B cell (primary cell): ENCODE data around the gene MYCBPAP. TPM values are rescaled to one million over a fixed set of nuclear protein-coding genes. Genes with fewer than 3 reads are reported as not detected.

Experiments
- ATAC-seq: fragments of 200-7000 bp; cut with Tn5 transposase; one replicate; pipeline ENCODE4 v1.10.0; 2021; ENCODE audit warnings: low read depth, mild to moderate bottlenecking, moderate number of reproducible peaks, moderate library complexity
- CTCF ChIA-PET: fragments of 350-600 bp; sonication (Branson Sonifier 250); formaldehyde crosslinking; loops from one replicate; lab custom pipeline; 2021; ENCODE audit warnings: antibody characterized with exemption, inconsistent platforms; lab: Charles Lee
- POLR2A ChIA-PET: fragments of 350-600 bp; sonication (Branson Sonifier 250); formaldehyde crosslinking; loops from one replicate; lab custom pipeline; 2021; ENCODE audit warnings: antibody characterized with exemption; lab: Charles Lee
- DNase-seq: peaks from one replicate; pipeline ENCODE4 v3.0.0; 2013
- H2AFZ ChIP-seq: 2 replicates; pipeline ENCODE4 v1.6.1; 2012; ENCODE audit warnings: mild to moderate bottlenecking, low read depth, low read length; ENCODE audit not compliant: insufficient read depth, poor library complexity, severe bottlenecking
- H3K27ac ChIP-seq, 2 donors: 1 replicate in 1 of 2; 2 replicates in 1 of 2; pipeline ENCODE4 v1.5.1; 2012 to 2013; ENCODE audit warnings: low read length in 2 of 2, mild to moderate bottlenecking in 2 of 2, moderate library complexity in 1 of 2
- H3K27me3 ChIP-seq, 4 experiments: fragments of 200-600 bp in 1 of 4; sonication (generic) in 1 of 4; replicated peaks in 1 of 4; 1 replicate in 2 of 4; 2 replicates in 2 of 4; pipeline versions ENCODE4 v1.6.1 to v1.7.0; 2013 to 2016; ENCODE audit warnings: low read length in 3 of 4, mild to moderate bottlenecking in 2 of 4, mixed read lengths in 1 of 4, moderate library complexity in 1 of 4; ENCODE audit not compliant: insufficient read depth in 4 of 4, control insufficient read depth in 3 of 4; ENCODE audit errors: control extremely low read depth in 1 of 4
- H3K36me3 ChIP-seq, 2 experiments: replicated peaks in 1 of 2; 1 replicate in 1 of 2; 2 replicates in 1 of 2; pipeline versions ENCODE4 v1.6.1 to v1.7.1; 2013; ENCODE audit warnings: low read length in 1 of 2; ENCODE audit not compliant: insufficient read depth in 2 of 2, control insufficient read depth in 1 of 2; ENCODE audit errors: control extremely low read depth in 1 of 2, extremely low read depth in 1 of 2
- H3K4me1 ChIP-seq, 2 donors: fragments of 200-600 bp in 1 of 2; sonication (generic) in 1 of 2; 1 replicate in 1 of 2; 2 replicates in 1 of 2; pipeline versions ENCODE4 v1.5.1 to v1.6.1; 2013 to 2017; ENCODE audit warnings: low read length in 2 of 2; ENCODE audit not compliant: control insufficient read depth in 2 of 2, insufficient read depth in 2 of 2
- H3K4me2 ChIP-seq: replicated peaks from 2 replicates; pipeline ENCODE3; 2012; ENCODE audit warnings: mild to moderate bottlenecking, low read depth, low read length; ENCODE audit not compliant: poor library complexity, severe bottlenecking
- H3K4me3 ChIP-seq, 5 experiments: fragments of 200-600 bp in 1 of 5; sonication (generic) in 1 of 5; 1 replicate in 3 of 5; 2 replicates in 2 of 5; pipeline versions ENCODE4 v1.5.1 to v1.7.0; 2011 to 2016; ENCODE audit warnings: low read length in 4 of 5, mild to moderate bottlenecking in 4 of 5, low read depth in 2 of 5, control low read depth in 1 of 5, moderate library complexity in 1 of 5; ENCODE audit not compliant: insufficient read depth in 1 of 5; ENCODE audit errors: control extremely low read depth in 1 of 5, extremely low read depth in 1 of 5
- H3K79me2 ChIP-seq: fragments of 200-600 bp; sonication (generic); one replicate; pipeline ENCODE4 v1.6.0; 2016; ENCODE audit warnings: low read length; ENCODE audit not compliant: control insufficient read depth, insufficient read depth
- H3K9ac ChIP-seq: fragments of 200-600 bp; sonication (generic); 2 replicates; pipeline ENCODE4 v1.6.1; 2017; ENCODE audit warnings: mild to moderate bottlenecking, low read length, moderate library complexity
- H3K9me3 ChIP-seq, 3 donors: one replicate each; pipeline versions ENCODE4 v1.6.1 to v1.7.1; 2013; ENCODE audit warnings: low read length in 2 of 3; ENCODE audit not compliant: control insufficient read depth in 2 of 3, insufficient read depth in 1 of 3; ENCODE audit errors: control extremely low read depth in 1 of 3
- H4K20me1 ChIP-seq: 2 replicates; pipeline ENCODE4 v1.6.0; 2012; ENCODE audit warnings: mild to moderate bottlenecking, low read length; ENCODE audit not compliant: insufficient read depth, control insufficient read depth, poor library complexity, severe bottlenecking
- H3K27ac Mint-ChIP-seq: one replicate; pipeline ENCODE4 v1.8.0; 2021; ENCODE audit warnings: mixed read lengths
- H3K27me3 Mint-ChIP-seq: one replicate; pipeline ENCODE4 v1.8.0; 2021; ENCODE audit warnings: mixed read lengths
- H3K4me1 Mint-ChIP-seq: one replicate; pipeline ENCODE4 v1.8.0; 2021; ENCODE audit warnings: mixed read lengths
- H3K4me3 Mint-ChIP-seq: one replicate; pipeline ENCODE4 v1.8.0; 2021; ENCODE audit warnings: mixed read lengths
- H3K9me3 Mint-ChIP-seq: one replicate; pipeline ENCODE4 v1.8.0; 2022; ENCODE audit warnings: mixed read lengths; ENCODE audit not compliant: insufficient read depth
- EZH2 ChIP-seq: IDR thresholded peaks from 2 replicates; pipeline ENCODE4 v1.6.1; 2012; ENCODE audit warnings: borderline replicate concordance, low read depth, mild to moderate bottlenecking, moderate library complexity, low read length; ENCODE audit not compliant: insufficient read depth, poor library complexity, severe bottlenecking
- WGBS: methylation state at CpG from one replicate; pipeline ENCODE4 v1.1.5; 2013; ENCODE audit warnings: missing lambda C conversion rate; ENCODE audit not compliant: insufficient coverage; 5-methylcytosine and 5-hydroxymethylcytosine counted together
- intact Hi-C: fragments of 100-400 bp; cut with micrococcal nuclease; formaldehyde crosslinking; loops from one replicate; pipeline ENCODE4 v1.10.0; 2022
- polyA plus RNA-seq: library from polyadenylated mRNA; depleted of rRNA; stranded (reverse); fragments of >200 nt; gene quantifications from 2 replicates; pipeline ENCODE4 v1.2.3, GENCODE V29; 2012
- total RNA-seq, 2 donors: library from RNA; stranded (reverse); fragments of 120-200 nt in 1 of 2; gene quantifications; 1 replicate in 1 of 2; 2 replicates in 1 of 2; pipeline versions ENCODE4 v1.2.3 to v1.2.4, GENCODE V29; 2013 to 2022
- TF ChIP-seq, protein P1 (sequence below): fragments of 200-600 bp; IDR thresholded peaks from one replicate; pipeline ENCODE4 v1.8.0; 2022; ENCODE audit warnings: antibody characterized with exemption, mild to moderate bottlenecking

The MYCBPAP gene
- total and polyA plus RNA-seq, 2 donors (not counting 1 experiment from before 2014, with no cell fraction given), result 1.9 to 5.1 TPM

DNA sequence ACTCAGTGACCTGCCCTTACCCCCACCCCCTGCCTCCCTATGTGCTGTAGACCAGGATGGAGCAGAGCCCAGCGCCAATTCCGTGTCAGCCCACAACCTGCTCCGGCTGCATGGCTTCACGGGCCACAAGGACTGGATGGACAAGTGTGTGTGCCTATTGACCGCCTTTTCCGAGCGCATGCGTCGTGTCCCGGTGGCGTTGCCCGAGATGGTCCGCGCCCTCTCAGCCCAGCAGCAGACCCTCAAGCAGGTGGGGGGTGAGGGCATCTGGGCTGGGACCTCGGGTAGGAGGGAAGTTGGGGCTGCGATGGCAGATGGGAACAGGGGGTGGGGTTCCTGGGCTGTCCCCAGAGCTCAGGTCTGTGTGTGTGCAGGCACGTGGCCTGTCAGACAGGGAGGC, 46.0 kb downstream of the MYCBPAP start:
- Histone ChIP-seq H3K27ac (no peak overlapping the region), H3K9ac (no peak overlapping the region), H2AFZ (no peak overlapping the region), H3K4me1 (peaks cover 9 to 10% of the 10 kb centered on the region in 2 donors), H3K9me3 (peaks cover 0 to 9% (median 0%) of the 10 kb centered on the region in 3 donors), H4K20me1 (no peaks in the 10 kb centered on the region), H3K36me3 (peaks cover 0 to 3% of the 10 kb centered on the region in 2 experiments), H3K79me2 (no peaks in the 10 kb centered on the region), H3K4me2 (no peak overlapping the region), H3K4me3 (no peak overlapping the region), H3K27me3 (peaks cover 0 to 34% (median 11%) of the 10 kb centered on the region in 4 experiments)
- no peak for DNase-seq
- WGBS, result 94% methylated on average over 13 of the region's 17 CpGs
- CTCF ChIA-PET, result no interaction called here
- Mint-ChIP-seq H3K9me3 (no peaks in the 10 kb centered on the region), H3K4me3 (no peak overlapping the region), H3K4me1 (peaks cover 10% of the 10 kb centered on the region), H3K27me3 (peaks cover 3% of the 10 kb centered on the region), H3K27ac (no peak overlapping the region)
- intact Hi-C loops, result no loop called here
- no peak for TF ChIP-seq EZH2
- TF ChIP-seq, protein P1, sequence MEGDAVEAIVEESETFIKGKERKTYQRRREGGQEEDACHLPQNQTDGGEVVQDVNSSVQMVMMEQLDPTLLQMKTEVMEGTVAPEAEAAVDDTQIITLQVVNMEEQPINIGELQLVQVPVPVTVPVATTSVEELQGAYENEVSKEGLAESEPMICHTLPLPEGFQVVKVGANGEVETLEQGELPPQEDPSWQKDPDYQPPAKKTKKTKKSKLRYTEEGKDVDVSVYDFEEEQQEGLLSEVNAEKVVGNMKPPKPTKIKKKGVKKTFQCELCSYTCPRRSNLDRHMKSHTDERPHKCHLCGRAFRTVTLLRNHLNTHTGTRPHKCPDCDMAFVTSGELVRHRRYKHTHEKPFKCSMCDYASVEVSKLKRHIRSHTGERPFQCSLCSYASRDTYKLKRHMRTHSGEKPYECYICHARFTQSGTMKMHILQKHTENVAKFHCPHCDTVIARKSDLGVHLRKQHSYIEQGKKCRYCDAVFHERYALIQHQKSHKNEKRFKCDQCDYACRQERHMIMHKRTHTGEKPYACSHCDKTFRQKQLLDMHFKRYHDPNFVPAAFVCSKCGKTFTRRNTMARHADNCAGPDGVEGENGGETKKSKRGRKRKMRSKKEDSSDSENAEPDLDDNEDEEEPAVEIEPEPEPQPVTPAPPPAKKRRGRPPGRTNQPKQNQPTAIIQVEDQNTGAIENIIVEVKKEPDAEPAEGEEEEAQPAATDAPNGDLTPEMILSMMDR, result no peak
- POLR2A ChIA-PET, result no interaction called here
- no peak for ATAC-seq

DNA sequence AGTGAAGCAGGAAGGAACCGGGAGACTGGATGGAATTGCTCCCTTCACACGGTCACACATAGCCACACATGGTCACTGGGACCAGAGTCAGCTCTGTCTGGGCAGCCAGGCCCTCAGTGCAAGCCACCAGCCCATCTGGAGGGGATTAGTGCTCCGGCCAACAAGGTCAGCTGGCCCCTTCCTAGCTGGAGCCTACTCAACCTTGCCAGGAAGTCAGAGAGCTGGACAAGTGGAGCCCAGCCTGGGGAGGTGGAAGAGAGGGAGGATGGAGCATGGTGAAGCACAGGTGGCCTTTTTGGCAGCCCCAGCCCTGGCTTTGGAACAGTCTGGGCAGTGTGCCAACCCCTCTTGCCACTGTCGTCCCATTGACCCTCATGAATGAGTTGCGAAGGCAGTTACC, 48.6 kb downstream of the MYCBPAP start:
- Histone ChIP-seq H2AFZ (no peak overlapping the region), H3K36me3 (no peaks in the 10 kb centered on the region), H3K4me1 (peaks cover 27 to 28% of the 10 kb centered on the region in 2 donors), H3K4me3 (no peak overlapping the region), H3K27ac (no peak overlapping the region), H3K79me2 (no peaks in the 10 kb centered on the region), H3K4me2 (no peak overlapping the region), H3K9ac (no peak overlapping the region), H3K9me3 (peaks cover 0 to 20% (median 0%) of the 10 kb centered on the region in 3 donors), H4K20me1 (peaks cover 8% of the 10 kb centered on the region), H3K27me3 (peaks cover 0 to 54% (median 20%) of the 10 kb centered on the region in 4 experiments)
- peaks cover 5% of the 10 kb centered on the region for H3K27me3 Mint-ChIP-seq
- CTCF ChIA-PET, result interaction anchor here (1.3 to 1.6 kb wide), 2 partner anchors 10 to 78 kb away, joined by 3 to 5 read pairs; partner anchors contain the start of genes RSAD1 and SPATA20
- ATAC-seq (no peak), DNase-seq (no peak)
- H3K4me1 Mint-ChIP-seq, result peaks cover 20% of the 10 kb centered on the region
- WGBS, result 88% methylated on average over 4 of the region's 5 CpGs
- no peak for TF ChIP-seq EZH2
- TF ChIP-seq, protein P1, result no peak
- intact Hi-C loops, result no loop called here
- H3K27ac Mint-ChIP-seq, result no peak overlapping the region
- POLR2A ChIA-PET, result no interaction called here
- H3K4me3 Mint-ChIP-seq, result no peak overlapping the region
- no peaks in the 10 kb centered on the region for H3K9me3 Mint-ChIP-seq
